ENCODE results near the gene RBM20. TPM values are rescaled to one million over a fixed set of nuclear protein-coding genes. Genes with fewer than 3 reads are reported as not detected.

Gene RBM20
- total RNA-seq, 1 experiment from 2014 or later, result 0.11 TPM

DNA sequence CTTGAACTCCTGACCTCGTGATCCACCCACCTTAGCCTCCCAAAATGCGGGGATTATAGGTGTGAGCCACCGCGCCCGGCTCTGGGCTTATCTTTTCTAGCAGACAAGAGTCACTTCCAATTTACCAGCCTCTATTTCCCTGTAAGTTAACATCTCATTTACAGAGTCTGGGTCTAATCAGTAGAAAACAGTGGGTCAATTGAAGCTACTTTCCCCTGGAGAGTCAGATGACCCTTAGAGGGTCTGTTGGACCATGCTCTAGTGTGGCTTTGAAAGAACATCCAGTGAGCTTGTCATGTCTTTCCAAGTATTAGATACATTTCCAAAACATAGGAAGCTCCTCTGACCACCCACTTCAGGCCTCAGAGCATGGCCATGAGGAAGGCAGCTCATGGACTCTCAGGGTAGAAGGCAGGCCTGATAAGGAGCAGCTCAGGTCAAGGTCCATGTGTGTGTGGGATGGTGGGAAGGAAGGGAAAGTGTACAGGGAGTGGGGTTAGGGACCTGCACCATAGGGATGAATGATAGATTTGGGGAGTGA lies 27.6 kb upstream of the RBM20 start:
- H3K4me1 ChIP-seq (replicated peaks; ENCODE audit: insufficient read depth), result no peaks in the 10 kb centered on the region
- no peaks in the 10 kb centered on the region for H4K20me1 ChIP-seq (ENCODE audit: insufficient read depth)
- intact Hi-C loops (cut with micrococcal nuclease; ENCODE audit: unreplicated experiment), result no loop called here
- DNase-seq, result no peak
- no peaks in the 10 kb centered on the region for H3K27me3 ChIP-seq (ENCODE audit: insufficient read depth, low read depth)
- H3K9me3 ChIP-seq (ENCODE audit: insufficient read depth, low read depth), result no peaks in the 10 kb centered on the region
- no peaks in the 10 kb centered on the region for H3K9me2 ChIP-seq (ENCODE audit: insufficient read depth)
- no peak for TF ChIP-seq EZH2 (IDR thresholded peaks at IDR 0.05; ENCODE audit: low read depth)
- TF ChIP-seq, protein P1, sequence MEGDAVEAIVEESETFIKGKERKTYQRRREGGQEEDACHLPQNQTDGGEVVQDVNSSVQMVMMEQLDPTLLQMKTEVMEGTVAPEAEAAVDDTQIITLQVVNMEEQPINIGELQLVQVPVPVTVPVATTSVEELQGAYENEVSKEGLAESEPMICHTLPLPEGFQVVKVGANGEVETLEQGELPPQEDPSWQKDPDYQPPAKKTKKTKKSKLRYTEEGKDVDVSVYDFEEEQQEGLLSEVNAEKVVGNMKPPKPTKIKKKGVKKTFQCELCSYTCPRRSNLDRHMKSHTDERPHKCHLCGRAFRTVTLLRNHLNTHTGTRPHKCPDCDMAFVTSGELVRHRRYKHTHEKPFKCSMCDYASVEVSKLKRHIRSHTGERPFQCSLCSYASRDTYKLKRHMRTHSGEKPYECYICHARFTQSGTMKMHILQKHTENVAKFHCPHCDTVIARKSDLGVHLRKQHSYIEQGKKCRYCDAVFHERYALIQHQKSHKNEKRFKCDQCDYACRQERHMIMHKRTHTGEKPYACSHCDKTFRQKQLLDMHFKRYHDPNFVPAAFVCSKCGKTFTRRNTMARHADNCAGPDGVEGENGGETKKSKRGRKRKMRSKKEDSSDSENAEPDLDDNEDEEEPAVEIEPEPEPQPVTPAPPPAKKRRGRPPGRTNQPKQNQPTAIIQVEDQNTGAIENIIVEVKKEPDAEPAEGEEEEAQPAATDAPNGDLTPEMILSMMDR (conservative IDR thresholded peaks at IDR 0.05), result no peak
- no peak overlapping the region for H2AFZ ChIP-seq
- no peaks in the 10 kb centered on the region for H3K36me3 ChIP-seq (ENCODE audit: low read depth)
- no peak overlapping the region for H3K27ac ChIP-seq
- no TSS peak for BruUV-seq (replicated peaks)
- ChIA-PET POLR2A (ENCODE audit: unreplicated experiment) (no interaction called here), CTCF (interaction anchor here (0.6 kb wide), 1 partner anchor 59 kb away, joined by 5 read pairs; no protein-coding TSS in a partner anchor)
- no peaks in the 10 kb centered on the region for H3K79me2 ChIP-seq (ENCODE audit: low read depth)
- no peak overlapping the region for H3K4me2 ChIP-seq
- no peaks in the 10 kb centered on the region for H3F3A ChIP-seq (ENCODE audit: insufficient read depth, low read depth)
- no peak overlapping the region for H3K4me3 ChIP-seq

DNA sequence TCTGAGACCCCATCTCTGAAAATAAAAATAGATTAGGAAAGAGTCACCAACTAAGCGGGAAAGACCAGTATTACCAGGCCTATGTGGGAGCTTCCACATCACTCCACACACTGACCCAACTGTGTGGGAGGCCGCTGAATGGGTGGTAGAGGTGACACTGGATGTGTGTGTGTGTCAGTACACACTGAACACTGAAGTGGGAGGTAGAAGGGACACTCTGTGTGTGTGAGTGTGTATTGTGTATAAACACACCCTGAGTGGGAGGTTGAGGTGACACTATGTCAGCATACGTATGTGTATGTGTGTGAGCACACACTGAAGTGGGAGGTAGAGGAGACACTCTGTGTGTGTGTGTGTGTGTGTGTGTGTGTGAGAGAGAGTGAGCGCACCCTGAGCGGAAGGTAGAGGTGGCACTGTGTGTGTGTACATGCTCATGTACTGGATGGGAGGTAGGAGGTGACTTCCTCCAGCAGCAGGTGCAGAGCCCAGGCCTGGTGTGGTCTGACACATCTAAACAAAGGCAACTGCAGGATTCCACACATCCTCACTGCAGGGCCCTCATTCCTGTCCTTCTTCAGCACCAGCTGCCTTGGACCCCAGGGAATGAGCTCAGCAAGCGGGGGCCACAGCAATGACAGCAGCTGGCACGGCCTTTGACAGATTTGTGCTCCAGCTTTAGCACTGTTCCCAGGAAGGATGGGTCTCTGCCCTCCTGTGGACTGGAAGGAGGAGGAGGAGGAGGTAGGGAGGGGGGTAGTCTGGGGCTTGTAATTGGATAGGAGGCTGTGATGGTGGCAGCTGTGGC lies 26.5 kb upstream of the RBM20 start:
- Histone ChIP-seq H2AFZ (no peak overlapping the region), H3K9me3 (ENCODE audit: insufficient read depth, low read depth) (no peaks in the 10 kb centered on the region), H3K36me3 (ENCODE audit: low read depth) (no peaks in the 10 kb centered on the region), H3K79me2 (ENCODE audit: low read depth) (no peaks in the 10 kb centered on the region), H3K4me1 (replicated peaks; ENCODE audit: insufficient read depth) (no peaks in the 10 kb centered on the region), H3K4me2 (no peak overlapping the region), H3K9me2 (ENCODE audit: insufficient read depth) (no peaks in the 10 kb centered on the region), H3K4me3 (no peak overlapping the region), H3K27ac (no peak overlapping the region), H3F3A (ENCODE audit: insufficient read depth, low read depth) (no peaks in the 10 kb centered on the region), H3K27me3 (ENCODE audit: insufficient read depth, low read depth) (no peaks in the 10 kb centered on the region), H4K20me1 (ENCODE audit: insufficient read depth) (no peaks in the 10 kb centered on the region)
- ChIA-PET POLR2A (ENCODE audit: unreplicated experiment) (no interaction called here), CTCF (no interaction called here)
- intact Hi-C loops (cut with micrococcal nuclease; ENCODE audit: unreplicated experiment), result no loop called here
- no peak for DNase-seq
- TF ChIP-seq, protein P1 (conservative IDR thresholded peaks at IDR 0.05), result no peak
- TF ChIP-seq EZH2 (IDR thresholded peaks at IDR 0.05; ENCODE audit: low read depth), result no peak
- BruUV-seq (replicated peaks), result no TSS peak

DNA sequence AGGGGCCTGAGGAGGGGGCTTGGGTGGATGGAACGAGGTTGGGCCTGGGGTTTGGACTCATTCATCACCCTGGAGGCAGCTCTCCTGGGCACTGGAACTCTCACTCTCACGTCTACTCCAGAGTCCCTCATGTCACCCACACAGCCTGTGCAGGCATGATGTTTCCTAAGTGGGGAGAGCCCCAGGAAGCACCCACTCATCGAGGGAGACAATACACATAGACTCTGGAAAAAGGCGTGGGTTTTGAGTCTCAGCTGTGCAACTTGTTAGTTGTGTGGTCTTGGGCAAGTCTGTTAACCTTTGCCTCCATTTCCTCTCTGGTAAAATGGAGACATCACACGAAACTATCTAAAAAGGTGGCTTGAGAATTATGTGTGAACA lies 25.9 kb upstream of the RBM20 start:
- POLR2A ChIA-PET (ENCODE audit: unreplicated experiment), result no interaction called here
- Histone ChIP-seq H3K4me2 (no peak overlapping the region), H3K4me1 (replicated peaks; ENCODE audit: insufficient read depth) (no peaks in the 10 kb centered on the region), H3K27me3 (ENCODE audit: insufficient read depth, low read depth) (no peaks in the 10 kb centered on the region), H3K9me2 (ENCODE audit: insufficient read depth) (no peaks in the 10 kb centered on the region), H3K9me3 (ENCODE audit: insufficient read depth, low read depth) (no peaks in the 10 kb centered on the region), H3K4me3 (no peak overlapping the region), H2AFZ (no peak overlapping the region), H3F3A (ENCODE audit: insufficient read depth, low read depth) (no peaks in the 10 kb centered on the region), H3K36me3 (ENCODE audit: low read depth) (no peaks in the 10 kb centered on the region), H3K79me2 (ENCODE audit: low read depth) (no peaks in the 10 kb centered on the region), H3K27ac (no peak overlapping the region), H4K20me1 (ENCODE audit: insufficient read depth) (no peaks in the 10 kb centered on the region)
- intact Hi-C loops (cut with micrococcal nuclease; ENCODE audit: unreplicated experiment), result no loop called here
- DNase-seq, result no peak
- CTCF ChIA-PET, result no interaction called here
- no peak for TF ChIP-seq EZH2 (IDR thresholded peaks at IDR 0.05; ENCODE audit: low read depth)
- TF ChIP-seq, protein P1 (conservative IDR thresholded peaks at IDR 0.05), result no peak
- no TSS peak for BruUV-seq (replicated peaks)

Measured in PC-9 (cell line).